ENCODE measurements around the gene SMARCAD1. TPM values are rescaled to one million over a fixed set of nuclear protein-coding genes. Genes with fewer than 3 reads are reported as not detected.

SMARCAD1 gene
- total and polyA plus RNA-seq, 4 donors = 7.5 to 58.3 (median 14.4) TPM

DNA sequence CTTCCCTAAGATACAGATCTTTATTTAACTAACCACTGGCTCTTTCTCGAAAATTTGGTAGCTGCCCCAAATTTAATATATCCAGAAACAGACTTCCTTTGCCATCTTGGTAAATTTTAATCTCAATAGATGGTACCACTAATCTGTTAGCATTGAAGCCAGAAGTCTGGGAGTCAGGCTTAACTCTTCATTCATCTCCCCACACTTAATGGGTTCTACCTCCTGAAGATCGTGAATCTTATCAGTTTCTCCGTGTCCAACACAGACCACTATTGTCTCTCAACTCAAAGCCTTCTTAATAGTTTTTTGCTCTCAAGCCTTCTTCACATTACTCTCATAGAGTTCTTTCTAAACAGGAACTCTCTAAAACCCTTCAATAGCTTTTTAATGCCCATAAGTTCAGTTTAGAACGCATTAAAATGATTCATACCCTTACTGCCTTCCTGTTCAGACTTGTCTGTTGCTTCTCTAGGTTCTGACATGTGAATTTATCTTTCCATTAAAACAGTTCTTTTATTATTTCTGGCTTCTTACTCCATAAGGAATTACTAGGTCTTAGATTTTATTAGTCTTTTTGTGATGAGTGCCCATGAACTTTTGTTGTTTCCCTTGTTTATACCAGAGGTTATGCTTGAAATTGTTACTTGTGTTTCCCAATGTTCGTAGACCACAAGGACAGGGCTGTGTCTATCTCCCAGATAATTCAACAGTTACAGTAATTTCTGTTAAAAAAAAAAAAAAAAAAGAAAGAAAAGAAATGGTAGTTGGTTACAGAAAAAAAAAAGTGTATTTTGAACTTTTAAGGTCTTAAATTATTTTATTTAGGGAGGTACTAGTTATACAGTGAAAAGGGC lies 54.7 kb downstream of the SMARCAD1 start:
- no peak overlapping the region for H3K4me3 ChIP-seq
- TF ChIP-seq, protein P1, sequence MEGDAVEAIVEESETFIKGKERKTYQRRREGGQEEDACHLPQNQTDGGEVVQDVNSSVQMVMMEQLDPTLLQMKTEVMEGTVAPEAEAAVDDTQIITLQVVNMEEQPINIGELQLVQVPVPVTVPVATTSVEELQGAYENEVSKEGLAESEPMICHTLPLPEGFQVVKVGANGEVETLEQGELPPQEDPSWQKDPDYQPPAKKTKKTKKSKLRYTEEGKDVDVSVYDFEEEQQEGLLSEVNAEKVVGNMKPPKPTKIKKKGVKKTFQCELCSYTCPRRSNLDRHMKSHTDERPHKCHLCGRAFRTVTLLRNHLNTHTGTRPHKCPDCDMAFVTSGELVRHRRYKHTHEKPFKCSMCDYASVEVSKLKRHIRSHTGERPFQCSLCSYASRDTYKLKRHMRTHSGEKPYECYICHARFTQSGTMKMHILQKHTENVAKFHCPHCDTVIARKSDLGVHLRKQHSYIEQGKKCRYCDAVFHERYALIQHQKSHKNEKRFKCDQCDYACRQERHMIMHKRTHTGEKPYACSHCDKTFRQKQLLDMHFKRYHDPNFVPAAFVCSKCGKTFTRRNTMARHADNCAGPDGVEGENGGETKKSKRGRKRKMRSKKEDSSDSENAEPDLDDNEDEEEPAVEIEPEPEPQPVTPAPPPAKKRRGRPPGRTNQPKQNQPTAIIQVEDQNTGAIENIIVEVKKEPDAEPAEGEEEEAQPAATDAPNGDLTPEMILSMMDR (IDR thresholded peaks at IDR 0.05; ENCODE audit: control extremely low read depth, extremely low read depth) = no peak
- no peak for ATAC-seq (ENCODE audit: insufficient read depth, low FRiP score)

GRCh38 chr4:94267037-94267436 lies 59.4 kb downstream of the SMARCAD1 start:
- ATAC-seq (ENCODE audit: insufficient read depth, low FRiP score) = no peak
- WGBS, 2 donors = 96 to 98% methylated on average over 4 of the region's 4 CpGs
- TF ChIP-seq, protein P1 (IDR thresholded peaks at IDR 0.05; ENCODE audit: control extremely low read depth, extremely low read depth) = no peak

More for the DNA sequence above, 54.7 kb downstream of the SMARCAD1 start:
- Histone ChIP-seq H3K9ac (ENCODE audit: insufficient read depth in 1 of 2, low read length in 2 of 2) (no peak overlapping the region), H3K4me1 (ENCODE audit: control insufficient read depth in 5 of 5, insufficient read depth in 5 of 5, low read length in 5 of 5) (no peaks in the 10 kb centered on the region), H3K27me3 (ENCODE audit: control insufficient read depth in 3 of 3, insufficient read depth in 3 of 3, low read length in 2 of 3) (no peaks in the 10 kb centered on the region), H3K36me3 (ENCODE audit: control insufficient read depth in 4 of 4, insufficient read depth in 4 of 4, low read length in 4 of 4) (peaks cover 0 to 8% (median 3%) of the 10 kb centered on the region in 4 donors), H3K27ac (ENCODE audit: low read depth in 1 of 2, low read length in 1 of 2) (no peak overlapping the region), H3K9me3 (ENCODE audit: control insufficient read depth in 4 of 4, insufficient read depth in 3 of 4, low read length in 3 of 4) (no peaks in the 10 kb centered on the region)
- no peak for DNase-seq
- 86 to 89% methylated on average over 5 of the region's 5 CpGs for WGBS, 2 donors

GRCh38 chr4:94271248-94271647 lies 63.6 kb downstream of the SMARCAD1 start:
- ATAC-seq (ENCODE audit: insufficient read depth, low FRiP score) (no peak), DNase-seq (no peak)
- WGBS, 2 donors = 73 to 78% methylated on average over 2 of the region's 2 CpGs
- no peak overlapping the region for H3K4me3 ChIP-seq
- H3K4me1 ChIP-seq (ENCODE audit: control insufficient read depth in 5 of 5, insufficient read depth in 5 of 5, low read length in 5 of 5) = peaks cover 0 to 2% (median 0%) of the 10 kb centered on the region in 5 donors
- H3K9ac ChIP-seq (ENCODE audit: insufficient read depth in 1 of 2, low read length in 2 of 2) = no peak overlapping the region
- TF ChIP-seq, protein P1 (IDR thresholded peaks at IDR 0.05; ENCODE audit: control extremely low read depth, extremely low read depth) = no peak
- no peaks in the 10 kb centered on the region for H3K9me3 ChIP-seq (ENCODE audit: control insufficient read depth in 4 of 4, insufficient read depth in 3 of 4, low read length in 3 of 4)
- H3K27me3 ChIP-seq (ENCODE audit: control insufficient read depth in 3 of 3, insufficient read depth in 3 of 3, low read length in 2 of 3) = no peaks in the 10 kb centered on the region
- peaks cover 3 to 28% (median 16%) of the 10 kb centered on the region in 4 donors for H3K36me3 ChIP-seq (ENCODE audit: control insufficient read depth in 4 of 4, insufficient read depth in 4 of 4, low read length in 4 of 4)
- no peak overlapping the region for H3K27ac ChIP-seq (ENCODE audit: low read depth in 1 of 2, low read length in 1 of 2)

More at GRCh38 chr4:94267037-94267436, 59.4 kb downstream of the SMARCAD1 start:
- Histone ChIP-seq H3K9ac (ENCODE audit: insufficient read depth in 1 of 2, low read length in 2 of 2) (no peak overlapping the region), H3K4me1 (ENCODE audit: control insufficient read depth in 5 of 5, insufficient read depth in 5 of 5, low read length in 5 of 5) (no peaks in the 10 kb centered on the region), H3K9me3 (ENCODE audit: control insufficient read depth in 4 of 4, insufficient read depth in 3 of 4, low read length in 3 of 4) (no peaks in the 10 kb centered on the region), H3K36me3 (ENCODE audit: control insufficient read depth in 4 of 4, insufficient read depth in 4 of 4, low read length in 4 of 4) (peaks cover 0 to 19% (median 8%) of the 10 kb centered on the region in 4 donors), H3K27ac (ENCODE audit: low read depth in 1 of 2, low read length in 1 of 2) (no peak overlapping the region), H3K4me3 (no peak overlapping the region), H3K27me3 (ENCODE audit: control insufficient read depth in 3 of 3, insufficient read depth in 3 of 3, low read length in 2 of 3) (no peaks in the 10 kb centered on the region)
- no peak for DNase-seq

All from lung (tissue), 12 donors.